ENCODE measurements around the gene NMUR1. TPM values are rescaled to one million over a fixed set of nuclear protein-coding genes. Genes with fewer than 3 reads are reported as not detected.
A peak's percentile ranks its signal among the peaks of the same experiment; 100 is the strongest.

Gene NMUR1
- total RNA-seq, 1 experiment from 2014 or later, result not detected

DNA sequence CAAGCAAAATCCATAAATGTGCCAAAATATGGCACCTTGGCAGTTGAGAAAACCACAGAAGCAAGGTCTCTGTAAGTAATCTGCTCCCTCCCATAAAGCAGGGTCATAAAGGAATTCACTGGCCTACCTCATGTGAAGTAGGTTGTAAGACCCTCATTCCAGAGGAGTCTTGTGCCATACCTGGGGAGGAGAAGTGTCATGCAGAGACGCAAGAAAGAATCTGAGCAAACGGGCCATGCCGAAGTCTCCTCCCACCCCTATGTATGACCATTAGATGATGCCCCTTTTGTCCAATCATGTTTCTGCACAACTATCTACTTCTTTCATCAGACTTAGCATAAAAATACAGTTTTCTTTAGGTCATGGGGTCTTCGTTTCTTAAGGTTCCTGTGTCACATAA, 14.6 kb downstream of the NMUR1 start:
- ChIA-PET CTCF (no interaction called here), POLR2A (interaction anchor here (1.9 kb wide), 1 partner anchor 51 kb away, joined by 17 read pairs; the partner anchor contains the start of gene NCL)
- no TSS peak for BruUV-seq (replicated peaks)
- Mint-ChIP-seq H3K4me1 (ENCODE audit: low read depth, unreplicated experiment) (peaks cover 7% of the 10 kb centered on the region), H3K9me3 (ENCODE audit: unreplicated experiment) (no peaks in the 10 kb centered on the region), H3K27ac (ENCODE audit: unreplicated experiment) (no peak overlapping the region), H3K27me3 (ENCODE audit: insufficient read depth, unreplicated experiment) (no peaks in the 10 kb centered on the region), H3K36me3 (ENCODE audit: insufficient read depth, unreplicated experiment) (peaks cover 6% of the 10 kb centered on the region), H3K4me3 (ENCODE audit: unreplicated experiment) (no peak overlapping the region)
- H3K4me3 ChIP-seq (ENCODE audit: low read depth, low read length), result no peak overlapping the region
- TF ChIP-seq CTCF (IDR thresholded peaks at IDR 0.05; ENCODE audit: insufficient read depth in 1 of 2, low read depth in 1 of 2, low read length in 1 of 2, severe bottlenecking in 1 of 2, unreplicated experiment in 1 of 2), result no peak
- DNase-seq, result no peak
- no peaks in the 10 kb centered on the region for H3K27me3 ChIP-seq (replicated peaks; ENCODE audit: control insufficient read depth, insufficient read depth, low read length)
- no peaks in the 10 kb centered on the region for H3K36me3 ChIP-seq (ENCODE audit: control insufficient read depth, insufficient read depth, low read length)
- H3K9me3 ChIP-seq, result no peaks in the 10 kb centered on the region
- intact Hi-C loops (cut with micrococcal nuclease; ENCODE audit: unreplicated experiment), result loop anchor here (2.0 kb wide), 1 partner anchor 89 kb away; no protein-coding TSS in a partner anchor
- no peaks in the 10 kb centered on the region for H3K4me1 ChIP-seq

DNA sequence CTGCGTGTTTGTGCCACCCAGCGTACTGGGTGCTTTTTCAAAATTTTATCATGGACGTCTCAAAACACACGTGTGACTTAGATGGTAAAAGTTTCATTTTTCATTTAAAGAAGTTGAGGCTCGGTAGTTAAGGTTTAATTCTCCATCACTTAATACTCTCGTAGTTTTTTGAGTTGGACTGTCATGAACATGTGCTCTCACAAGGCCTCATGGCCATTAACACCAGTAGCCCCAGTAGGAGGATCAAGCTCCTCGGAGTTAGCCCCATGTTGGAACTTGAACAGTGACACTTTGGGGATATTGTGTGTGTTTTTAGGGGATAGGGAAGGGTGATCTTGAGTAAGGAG, 15.3 kb downstream of the NMUR1 start:
- BruUV-seq (replicated peaks), result TSS peak; percentile 97

More for the DNA sequence above, 15.3 kb downstream of the NMUR1 start:
- ChIA-PET POLR2A (interaction anchor here (1.9 kb wide), 1 partner anchor 50 kb away, joined by 17 read pairs; the partner anchor contains the start of gene NCL), CTCF (interaction anchor here (1.6 kb wide), 1 partner anchor 12 kb away, joined by 3 read pairs; no protein-coding TSS in a partner anchor)
- H3K4me1 Mint-ChIP-seq (ENCODE audit: low read depth, unreplicated experiment), result peaks cover 6% of the 10 kb centered on the region
- H3K27me3 Mint-ChIP-seq (ENCODE audit: insufficient read depth, unreplicated experiment), result no peaks in the 10 kb centered on the region
- no peaks in the 10 kb centered on the region for H3K9me3 ChIP-seq
- intact Hi-C loops (cut with micrococcal nuclease; ENCODE audit: unreplicated experiment), result loop anchor here (1.0 to 2.0 kb wide), 2 partner anchors 51 to 90 kb away; partner anchors contain the start of gene NCL
- H3K36me3 ChIP-seq (ENCODE audit: control insufficient read depth, insufficient read depth, low read length), result no peaks in the 10 kb centered on the region
- H3K36me3 Mint-ChIP-seq (ENCODE audit: insufficient read depth, unreplicated experiment), result peaks cover 6% of the 10 kb centered on the region
- peak overlapping the region; percentile 95 for H3K27ac Mint-ChIP-seq (ENCODE audit: unreplicated experiment)
- peak overlapping the region; percentile 68 for H3K4me3 ChIP-seq (ENCODE audit: low read depth, low read length)
- DNase-seq, result no peak
- H3K27me3 ChIP-seq (replicated peaks; ENCODE audit: control insufficient read depth, insufficient read depth, low read length), result no peaks in the 10 kb centered on the region
- TF ChIP-seq CTCF (IDR thresholded peaks at IDR 0.05; ENCODE audit: insufficient read depth in 1 of 2, low read depth in 1 of 2, low read length in 1 of 2, severe bottlenecking in 1 of 2, unreplicated experiment in 1 of 2), result no peak
- H3K9me3 Mint-ChIP-seq (ENCODE audit: unreplicated experiment), result no peaks in the 10 kb centered on the region
- no peaks in the 10 kb centered on the region for H3K4me1 ChIP-seq
- H3K4me3 Mint-ChIP-seq (ENCODE audit: unreplicated experiment), result peak overlapping the region; percentile 89
